ENCODE results near the gene SPECC1.
A peak's percentile ranks its signal among the peaks of the same experiment; 100 is the strongest.
"Not testable (repeated sequence)": the region's sequence is repeated elsewhere in the genome, so short reads cannot be mapped to it uniquely, and the experiment has no call there.

The SPECC1 gene

GRCh38 chr17:20009302-20010098 lies at the start of gene SPECC1:
Gene SPECC1, plus strand, starts transcription at chr17:20009359. Its CDS starts 87,293 bp downstream, at chr17:20096652.
- peak within 1 kb of the TSS; percentile 62 for H3K4me3 ChIP-seq (ENCODE audit: low read depth, low read length)
- no peak for DNase-seq (ENCODE audit: low read depth)
- TF ChIP-seq CTCF (IDR thresholded peaks at IDR 0.05; ENCODE audit: control insufficient read depth, extremely low read depth, insufficient read depth), result peak; percentile 95

GRCh38 chr17:19962954-19963353 lies 46.2 kb upstream of the SPECC1 start:
- not testable (repeated sequence) for H3K4me3 ChIP-seq (ENCODE audit: low read depth, low read length); DNase-seq (ENCODE audit: low read depth)

- no peak for DNase-seq (ENCODE audit: low read depth)
- TF ChIP-seq CTCF (IDR thresholded peaks at IDR 0.05; ENCODE audit: control insufficient read depth, extremely low read depth, insufficient read depth), result no peak
- no peak overlapping the region for H3K4me3 ChIP-seq (ENCODE audit: low read depth, low read length)
Measured at GRCh38 chr17:19973156-19973555, 36.0 kb upstream of the SPECC1 start.

- DNase-seq (ENCODE audit: low read depth), result no peak
- H3K4me3 ChIP-seq (ENCODE audit: low read depth, low read length), result no peak overlapping the region
- TF ChIP-seq CTCF (IDR thresholded peaks at IDR 0.05; ENCODE audit: control insufficient read depth, extremely low read depth, insufficient read depth), result no peak
Measured at GRCh38 chr17:19975601-19976000, 33.6 kb upstream of the SPECC1 start.

- H3K4me3 ChIP-seq (ENCODE audit: low read depth, low read length), result peak within 1 kb of the TSS; percentile 97
- TF ChIP-seq CTCF (IDR thresholded peaks at IDR 0.05; ENCODE audit: control insufficient read depth, extremely low read depth, insufficient read depth), result no peak
- DNase-seq (ENCODE audit: low read depth), result peak; percentile 19
Measured at GRCh38 chr17:19977293-19978208, 31.6 kb upstream of the SPECC1 start, which contains the start of gene AKAP10. Gene AKAP10, minus strand, starts transcription at chr17:19977828. Its CDS starts 149 bp downstream, at chr17:19977679.

- TF ChIP-seq CTCF (IDR thresholded peaks at IDR 0.05; ENCODE audit: control insufficient read depth, extremely low read depth, insufficient read depth), result no peak
- H3K4me3 ChIP-seq (ENCODE audit: low read depth, low read length), result peak overlapping the region; percentile 97
- no peak for DNase-seq (ENCODE audit: low read depth)
Measured at GRCh38 chr17:19978209-19978802, 30.9 kb upstream of the SPECC1 start.

GRCh38 chr17:19978805-19979211 lies 30.4 kb upstream of the SPECC1 start:
- TF ChIP-seq CTCF (IDR thresholded peaks at IDR 0.05; ENCODE audit: control insufficient read depth, extremely low read depth, insufficient read depth), result no peak
- no peak overlapping the region for H3K4me3 ChIP-seq (ENCODE audit: low read depth, low read length)
- no peak for DNase-seq (ENCODE audit: low read depth)
